Erythroblast (primary cell): ENCODE measurements around the gene REV3L.

Experiments used
- GATA1 ChIP-seq: IDR thresholded peaks from 2 replicates; pipeline ENCODE4 v1.6.1; 2011; ENCODE audit warnings: low read depth, mild to moderate bottlenecking, control low read depth, low read length, moderate library complexity
- POLR2A ChIP-seq: IDR thresholded peaks from 2 replicates; pipeline ENCODE4 v1.6.1; 2011; ENCODE audit warnings: mild to moderate bottlenecking, low read length

GRCh38 chr6:111410371-111410770 lies 72.6 kb downstream of the REV3L start:
- TF ChIP-seq POLR2A = no peak
- no peak for TF ChIP-seq GATA1
